ENCODE measurements around the gene ZFYVE21. TPM values are rescaled to one million over a fixed set of nuclear protein-coding genes. Genes with fewer than 3 reads are reported as not detected.

Gene ZFYVE21
- total RNA-seq, 1 experiment from 2014 or later, result 31.3 TPM

DNA sequence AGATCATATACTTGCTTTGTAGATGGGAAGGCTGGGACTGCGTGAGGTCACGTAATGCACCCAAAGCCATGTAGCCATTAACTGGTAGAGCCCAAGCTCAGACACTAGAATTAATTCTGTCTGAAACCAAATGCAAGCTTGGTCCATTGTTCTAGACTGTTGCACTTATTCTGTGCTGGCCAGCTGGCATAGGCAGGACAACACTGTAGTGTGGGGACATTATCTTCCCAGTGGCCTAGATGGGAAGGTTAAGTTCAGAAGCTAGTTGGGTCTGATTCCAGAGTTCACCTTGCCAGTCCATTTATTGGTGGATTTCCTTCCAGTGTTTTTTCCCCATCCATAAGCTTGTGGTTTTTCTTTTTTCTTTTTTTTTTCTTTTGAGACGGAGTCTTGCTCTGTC lies 47.5 kb upstream of the ZFYVE21 start:
- H3K9ac ChIP-seq (ENCODE audit: low read length), result no peak overlapping the region
- no peak overlapping the region for H3K27ac ChIP-seq (ENCODE audit: low read depth, low read length)
- BruUV-seq (replicated peaks), result no TSS peak
- DNase-seq (ENCODE audit: low read depth, low spot score), result no peak
- H3K4me2 ChIP-seq (ENCODE audit: low read length), result no peak overlapping the region
- TF ChIP-seq EGR1 (IDR thresholded peaks at IDR 0.05; ENCODE audit: low read depth) (no peak), ZBTB33 (IDR thresholded peaks at IDR 0.05; ENCODE audit: extremely low read depth, insufficient replicate concordance, low read length) (no peak), SRF (IDR thresholded peaks at IDR 0.05; ENCODE audit: low read depth) (no peak)
- H2AFZ ChIP-seq (ENCODE audit: low read depth, low read length, poor library complexity, severe bottlenecking), result no peak overlapping the region
- no peaks in the 10 kb centered on the region for H3K9me2 ChIP-seq (ENCODE audit: insufficient read depth)
- H4K20me1 ChIP-seq (ENCODE audit: insufficient read depth), result no peaks in the 10 kb centered on the region
- no peaks in the 10 kb centered on the region for H3K4me1 ChIP-seq (ENCODE audit: control insufficient read depth in 1 of 2, insufficient read depth in 2 of 2, low read length in 2 of 2)
- no peaks in the 10 kb centered on the region for H3K27me3 ChIP-seq (ENCODE audit: insufficient read depth, low read length)
- CTCF ChIA-PET, result no interaction called here
- no peak for ATAC-seq
- RAD21 ChIA-PET (ENCODE audit: low non-redundant PET in 1 of 2, low total read pairs in 2 of 2, uncharacterized antibody in 2 of 2, unreplicated experiment in 2 of 2), result no interaction called here
- peaks cover 25 to 31% of the 10 kb centered on the region in 2 experiments for H3K36me3 ChIP-seq (ENCODE audit: control insufficient read depth in 1 of 2, insufficient read depth in 2 of 2, low read length in 2 of 2)
- peaks cover 42% of the 10 kb centered on the region for H3K79me2 ChIP-seq (ENCODE audit: insufficient read depth, low read length)
- H3K4me3 ChIP-seq (replicated peaks in 1 of 2; ENCODE audit: low read depth in 1 of 2, low read length in 2 of 2), result no peak overlapping the region
- POLR2A ChIA-PET, result no interaction called here
- no peaks in the 10 kb centered on the region for H3K9me3 ChIP-seq (ENCODE audit: control insufficient read depth in 1 of 2, insufficient read depth in 1 of 2, low read depth in 1 of 2, low read length in 2 of 2)
- intact Hi-C loops (cut with micrococcal nuclease), result no loop called here

GRCh38 chr14:103669370-103669769 lies 46.2 kb upstream of the ZFYVE21 start:
- intact Hi-C loops (cut with micrococcal nuclease), result no loop called here
- no peak overlapping the region for H2AFZ ChIP-seq (ENCODE audit: low read depth, low read length, poor library complexity, severe bottlenecking)
- RAD21 ChIA-PET (ENCODE audit: low non-redundant PET in 1 of 2, low total read pairs in 2 of 2, uncharacterized antibody in 2 of 2, unreplicated experiment in 2 of 2), result no interaction called here
- H3K27me3 ChIP-seq (ENCODE audit: insufficient read depth, low read length), result no peaks in the 10 kb centered on the region
- no peak overlapping the region for H3K4me3 ChIP-seq (replicated peaks in 1 of 2; ENCODE audit: low read depth in 1 of 2, low read length in 2 of 2)
- DNase-seq (ENCODE audit: low read depth, low spot score) (no peak), ATAC-seq (no peak)
- H3K79me2 ChIP-seq (ENCODE audit: insufficient read depth, low read length), result peaks cover 37% of the 10 kb centered on the region
- H3K36me3 ChIP-seq (ENCODE audit: control insufficient read depth in 1 of 2, insufficient read depth in 2 of 2, low read length in 2 of 2), result peaks cover 28 to 38% of the 10 kb centered on the region in 2 experiments
- TF ChIP-seq TCF7L2 (IDR thresholded peaks at IDR 0.05; ENCODE audit: borderline replicate concordance, extremely low read depth, insufficient read depth, insufficient read length), result no peak
- no peak for TF ChIP-seq FOSL1 (IDR thresholded peaks at IDR 0.05; ENCODE audit: low read depth)
- no peak for TF ChIP-seq SRF (IDR thresholded peaks at IDR 0.05; ENCODE audit: low read depth)
- CTCF ChIA-PET, result no interaction called here
- no peaks in the 10 kb centered on the region for H3K9me2 ChIP-seq (ENCODE audit: insufficient read depth)
- no peaks in the 10 kb centered on the region for H3K9me3 ChIP-seq (ENCODE audit: control insufficient read depth in 1 of 2, insufficient read depth in 1 of 2, low read depth in 1 of 2, low read length in 2 of 2)
- no peaks in the 10 kb centered on the region for H4K20me1 ChIP-seq (ENCODE audit: insufficient read depth)
- POLR2A ChIA-PET, result no interaction called here
- no peaks in the 10 kb centered on the region for H3K4me1 ChIP-seq (ENCODE audit: control insufficient read depth in 1 of 2, insufficient read depth in 2 of 2, low read length in 2 of 2)
- BruUV-seq (replicated peaks), result no TSS peak
- no peak overlapping the region for H3K27ac ChIP-seq (ENCODE audit: low read depth, low read length)
- no peak overlapping the region for H3K4me2 ChIP-seq (ENCODE audit: low read length)
- H3K9ac ChIP-seq (ENCODE audit: low read length), result no peak overlapping the region
